SK-N-SH (cell line): ENCODE data around the gene DENND1A. TPM values are rescaled to one million over a fixed set of nuclear protein-coding genes. Genes with fewer than 3 reads are reported as not detected.

Experiments used
- CTCF ChIA-PET: fragments of 300-600, 350-600 bp; formaldehyde crosslinking; extraction: SDS; loops from one replicate; lab custom pipeline; 2021; lab: Yijun Ruan, JAX
- POLR2A ChIA-PET: fragments of 350-600 bp; sonication (Branson Sonifier 250); formaldehyde crosslinking; extraction: SDS; loops from one replicate; lab custom pipeline; 2020; ENCODE audit warnings: antibody characterized with exemption, inconsistent platforms; lab: Yijun Ruan, JAX
- DNase-seq: peaks from one replicate; pipeline ENCODE4 v3.0.0; 2012
- H2AFZ ChIP-seq: fragments of 200-600 bp; sonication (generic); 2 replicates; pipeline ENCODE4 v1.8.1; 2016; ENCODE audit warnings: antibody characterized with exemption, mild to moderate bottlenecking, low read depth
- H3F3A ChIP-seq: fragments of 200-600 bp; sonication (generic); replicated peaks from 2 replicates; pipeline ENCODE3; 2016; ENCODE audit warnings: antibody characterized with exemption, mild to moderate bottlenecking; ENCODE audit not compliant: insufficient read depth
- H3K27ac ChIP-seq, 2 experiments: fragments of 200-500 bp in 1 of 2; fragments of 200-600 bp in 1 of 2; sonication (Bioruptor generic) in 1 of 2; sonication (generic), shearing (Covaris generic) in 1 of 2; 2 replicates each; pipeline versions ENCODE4 v1.5.1 to v1.6.1; 2014 to 2016; ENCODE audit warnings: low read depth in 2 of 2, inconsistent platforms in 1 of 2, low read length in 1 of 2, mild to moderate bottlenecking in 1 of 2, mixed read lengths in 1 of 2
- H3K27me3 ChIP-seq: fragments of 200-600 bp; sonication (generic), shearing (Covaris generic); 2 replicates; pipeline ENCODE4 v1.6.1; 2016; ENCODE audit warnings: mixed run types; ENCODE audit not compliant: insufficient read depth
- H3K36me3 ChIP-seq, 2 experiments: fragments of 200-500 bp in 1 of 2; fragments of 200-600 bp in 1 of 2; sonication (Bioruptor generic) in 1 of 2; sonication (generic) in 1 of 2; replicated peaks in 1 of 2; 2 replicates each; pipeline versions ENCODE3 to v1.5.1; 2014 to 2016; ENCODE audit warnings: low read length in 1 of 2, mild to moderate bottlenecking in 1 of 2; ENCODE audit not compliant: insufficient read depth in 2 of 2, control insufficient read depth in 1 of 2
- H3K4me1 ChIP-seq, 2 experiments: fragments of 200-500 bp in 1 of 2; fragments of 200-600 bp in 1 of 2; sonication (Bioruptor generic) in 1 of 2; sonication (generic), shearing (Covaris generic) in 1 of 2; 2 replicates each; pipeline versions ENCODE4 v1.5.1 to v1.6.1; 2014 to 2016; ENCODE audit warnings: low read depth in 1 of 2, low read length in 1 of 2, mixed run types in 1 of 2; ENCODE audit not compliant: insufficient read depth in 2 of 2, control insufficient read depth in 1 of 2
- H3K4me2 ChIP-seq: fragments of 200-600 bp; sonication (generic), shearing (Covaris generic); 2 replicates; pipeline ENCODE4 v1.6.1; 2017; ENCODE audit warnings: mixed run types
- H3K4me3 ChIP-seq, 2 experiments: fragments of 200-500 bp in 1 of 2; fragments of 200-600 bp in 1 of 2; sonication (Bioruptor generic) in 1 of 2; sonication (generic), shearing (Covaris generic) in 1 of 2; 2 replicates each; pipeline versions ENCODE4 v1.5.1 to v1.8.1; 2014 to 2016; ENCODE audit warnings: low read depth in 2 of 2, inconsistent platforms in 1 of 2, low read length in 1 of 2, mild to moderate bottlenecking in 1 of 2, mixed read lengths in 1 of 2, moderate library complexity in 1 of 2
- H3K79me2 ChIP-seq: fragments of 200-600 bp; sonication (generic); 2 replicates; pipeline ENCODE4 v1.8.1; 2017; ENCODE audit warnings: mild to moderate bottlenecking; ENCODE audit not compliant: insufficient read depth
- H3K9ac ChIP-seq: fragments of 200-600 bp; sonication (generic); 2 replicates; pipeline ENCODE4 v1.6.1; 2017; ENCODE audit warnings: mixed run types
- H3K9me2 ChIP-seq: fragments of 200-600 bp; sonication (generic); 2 replicates; pipeline ENCODE4 v1.6.1; 2017; ENCODE audit warnings: mixed run types
- H3K9me3 ChIP-seq: fragments of 200-600 bp; sonication (generic); 2 replicates; pipeline ENCODE4 v1.6.1; 2017; ENCODE audit warnings: mixed run types, mild to moderate bottlenecking, moderate library complexity
- H4K20me1 ChIP-seq: fragments of 200-600 bp; sonication (generic); 2 replicates; pipeline ENCODE4 v1.6.1; 2017; ENCODE audit warnings: mild to moderate bottlenecking, mixed run types; ENCODE audit not compliant: insufficient read depth
- EP300 ChIP-seq, 2 experiments: IDR thresholded peaks; 2 replicates each; pipeline versions ENCODE4 v1.4.0 to v1.6.1; 2012; ENCODE audit warnings: borderline replicate concordance in 1 of 2, low read depth in 1 of 2, low read length in 1 of 2
- EZH2phosphoT487 ChIP-seq: fragments of 200-600 bp; sonication (generic); IDR thresholded peaks from 2 replicates; pipeline ENCODE4 v1.6.1; 2017; ENCODE audit warnings: low read depth, mixed run types, mild to moderate bottlenecking, antibody characterized with exemption, moderate library complexity, borderline replicate concordance
- FOSL2 ChIP-seq: IDR thresholded peaks from 2 replicates; pipeline ENCODE4 v1.4.0; 2012; ENCODE audit warnings: low read depth, mild to moderate bottlenecking, moderate library complexity, borderline replicate concordance
- FOXJ3 ChIP-seq: sonication (generic); formaldehyde crosslinking; IDR thresholded peaks from 2 replicates; pipeline ENCODE4 v1.5.1; 2020; ENCODE audit warnings: mild to moderate bottlenecking, missing genetic modification reagents
- GATA2 ChIP-seq: sonication (generic); formaldehyde crosslinking; IDR thresholded peaks from 2 replicates; pipeline ENCODE4 v1.5.0; 2020; ENCODE audit warnings: mild to moderate bottlenecking, missing genetic modification reagents
- JUND ChIP-seq: IDR thresholded peaks from 2 replicates; pipeline ENCODE4 v1.4.0; 2012
- MAX ChIP-seq: IDR thresholded peaks from 2 replicates; pipeline ENCODE4 v1.4.0; 2012; ENCODE audit warnings: low read depth
- MXI1 ChIP-seq: IDR thresholded peaks from 2 replicates; pipeline ENCODE4 v1.6.1; 2012; ENCODE audit warnings: mild to moderate bottlenecking, low read depth, low read length, improper control_type of control experiment
- NFIC ChIP-seq: IDR thresholded peaks from 2 replicates; pipeline ENCODE4 v1.4.0; 2012; ENCODE audit warnings: borderline replicate concordance
- POLR2AphosphoS5 ChIP-seq: IDR thresholded peaks from 2 replicates; pipeline ENCODE4 v1.6.1; 2012; ENCODE audit warnings: low read depth, low read length
- RAD21 ChIP-seq: IDR thresholded peaks from 2 replicates; pipeline ENCODE4 v1.6.1; 2012; ENCODE audit warnings: mild to moderate bottlenecking, low read length
- RCOR1 ChIP-seq: fragments of 150-350 bp; IDR thresholded peaks from 2 replicates; pipeline ENCODE4 v1.6.1; 2017; ENCODE audit warnings: antibody characterized with exemption, low read length
- RFX5 ChIP-seq: IDR thresholded peaks from 2 replicates; pipeline ENCODE4 v1.6.1; 2012; ENCODE audit warnings: mild to moderate bottlenecking, improper control_type of control experiment, low read length
- SMC3 ChIP-seq: IDR thresholded peaks from 2 replicates; pipeline ENCODE4 v1.6.1; 2012; ENCODE audit warnings: low read depth, low read length, improper control_type of control experiment
- WGBS: methylation state at CpG from one replicate; pipeline ENCODE4 v1.1.6; 2017; ENCODE audit warnings: low lambda C conversion rate; 5-methylcytosine and 5-hydroxymethylcytosine counted together
- polyA plus RNA-seq, 3 experiments: library from polyadenylated mRNA; depleted of rRNA; stranded (reverse); fragments of >200 nt; gene quantifications; 2 replicates each; pipeline ENCODE4 v1.2.3, GENCODE V29; 2012

The DENND1A gene
- polyA plus RNA-seq, 1 of the 3 experiments (the other 2 are of a cell fraction), result 25.4 TPM

- ChIA-PET POLR2A (no interaction called here), CTCF (no interaction called here)
- Histone ChIP-seq H3K9ac (no peak overlapping the region), H4K20me1 (no peaks in the 10 kb centered on the region), H3K36me3 (no peaks in the 10 kb centered on the region), H3K9me3 (no peaks in the 10 kb centered on the region), H3K27me3 (no peaks in the 10 kb centered on the region), H3K27ac (no peak overlapping the region), H2AFZ (no peak overlapping the region), H3K4me2 (no peak overlapping the region), H3K4me1 (no peaks in the 10 kb centered on the region), H3K4me3 (no peak overlapping the region), H3K9me2 (no peaks in the 10 kb centered on the region), H3F3A (no peaks in the 10 kb centered on the region), H3K79me2 (no peaks in the 10 kb centered on the region)
- DNase-seq, result no peak
- TF ChIP-seq POLR2AphosphoS5, result no peak
- no peak for TF ChIP-seq MXI1
- TF ChIP-seq MAX, result no peak
- no peak for TF ChIP-seq SMC3
- no peak for TF ChIP-seq RAD21
- TF ChIP-seq FOSL2, result no peak
- no peak for TF ChIP-seq RCOR1
- TF ChIP-seq FOXJ3 (CRISPR knock-in tag), result no peak
- TF ChIP-seq RFX5, result no peak
- no peak for TF ChIP-seq NFIC
- no peak for TF ChIP-seq JUND
- no peak for TF ChIP-seq EP300 (IDR thresholded peaks at IDR 0.05; ENCODE audit: borderline replicate concordance in 1 of 2, low read depth in 1 of 2, low read length in 1 of 2)
- TF ChIP-seq EZH2phosphoT487, result no peak
- WGBS, result 86% methylated on average over 2 of the region's 2 CpGs
Observed at GRCh38 chr9:123622711-123623241, 307.1 kb downstream of the DENND1A start.

GRCh38 chr9:123620239-123620638 is 309.7 kb downstream of the DENND1A start:
- CTCF ChIA-PET, result interaction anchor here (1.0 to 1.6 kb wide), 3 partner anchors 11 to 421 kb away, joined by 3 to 4 read pairs (median 3); no protein-coding TSS in a partner anchor

More at GRCh38 chr9:123620239-123620638, 309.7 kb downstream of the DENND1A start:
- no peak overlapping the region for H3K4me2 ChIP-seq
- H2AFZ ChIP-seq, result no peak overlapping the region
- H3K27me3 ChIP-seq, result no peaks in the 10 kb centered on the region
- DNase-seq, result no peak
- H3K4me3 ChIP-seq, result no peak overlapping the region
- H3K9me2 ChIP-seq, result no peaks in the 10 kb centered on the region
- no peak overlapping the region for H3K27ac ChIP-seq
- no peaks in the 10 kb centered on the region for H4K20me1 ChIP-seq
- H3K9me3 ChIP-seq, result no peaks in the 10 kb centered on the region
- no peaks in the 10 kb centered on the region for H3K36me3 ChIP-seq
- POLR2A ChIA-PET, result no interaction called here
- H3K4me1 ChIP-seq, result no peaks in the 10 kb centered on the region
- H3K79me2 ChIP-seq, result no peaks in the 10 kb centered on the region
- no peaks in the 10 kb centered on the region for H3F3A ChIP-seq
- no peak for TF ChIP-seq GATA2 (CRISPR knock-in tag)
- TF ChIP-seq NFIC, result no peak
- H3K9ac ChIP-seq, result no peak overlapping the region
